K562 (cell line): ENCODE data around the gene FAM98C. TPM values are rescaled to one million over a fixed set of nuclear protein-coding genes. Genes with fewer than 3 reads are reported as not detected.
A peak's percentile ranks its signal among the peaks of the same experiment; 100 is the strongest.

ENCODE experiments used
- AFF4 ChIP-seq: sonication (generic); formaldehyde crosslinking; IDR thresholded peaks from 2 replicates; pipeline ENCODE4 v1.8.0; 2023; ENCODE audit warnings: mild to moderate bottlenecking, missing genetic modification reagents
- BCLAF1 ChIP-seq, 2 experiments: fragments of 450-650 bp in 1 of 2; IDR thresholded peaks; 2 replicates each; pipeline ENCODE4 v1.6.1; 2011 to 2017; ENCODE audit warnings: low read depth in 2 of 2, antibody characterized with exemption in 1 of 2, borderline replicate concordance in 1 of 2, low read length in 1 of 2, mild to moderate bottlenecking in 1 of 2, mixed read lengths in 1 of 2; ENCODE audit not compliant: control insufficient read depth in 1 of 2
- CREM ChIP-seq: IDR thresholded peaks from 2 replicates; pipeline ENCODE4 v1.6.1; 2014; ENCODE audit warnings: antibody characterized with exemption, low read depth
- EP300 ChIP-seq: IDR thresholded peaks from 2 replicates; pipeline ENCODE4 v1.6.1; 2012; ENCODE audit warnings: low read length, improper control_type of control experiment
- MEIS2 ChIP-seq: fragments of 450-650 bp; IDR thresholded peaks from 2 replicates; pipeline ENCODE4 v1.6.1; 2014; ENCODE audit warnings: mild to moderate bottlenecking; ENCODE audit not compliant: partially characterized antibody
- SIN3A ChIP-seq, 2 experiments: fragments of 150-350 bp in 1 of 2; IDR thresholded peaks; 2 replicates each; pipeline ENCODE4 v1.6.1; 2011 to 2016; ENCODE audit warnings: borderline replicate concordance in 2 of 2, low read depth in 2 of 2, low read length in 2 of 2, mild to moderate bottlenecking in 2 of 2, moderate library complexity in 2 of 2; ENCODE audit not compliant: control insufficient read depth in 1 of 2
- ZBTB26 ChIP-seq: fragments of 450-650 bp; formaldehyde crosslinking; IDR thresholded peaks from 2 replicates; pipeline ENCODE4 v1.4.0; 2022; ENCODE audit warnings: missing genetic modification characterization
- polyA plus RNA-seq, 8 experiments: library from polyadenylated mRNA; depleted of rRNA in 4 of 8; stranded (reverse) in 5 of 8; unstranded in 3 of 8; fragments of >200 nt; fragmentation: Nextera tagmentation in 2 of 8; fragmentation: Illumina TruSeq in 1 of 8; extraction: Ambion mirVana in 2 of 8; extraction: Trizol in 1 of 8; gene quantifications; 2 replicates each; pipeline versions ENCODE4 v1.2.1 to v1.2.3, GENCODE V29; 2011 to 2014; ENCODE audit warnings: inconsistent platforms in 1 of 8, missing spikeins in 1 of 8
- total RNA-seq, 7 experiments: library from RNA; depleted of rRNA in 6 of 7; stranded (reverse); fragments of >200 nt in 6 of 7; fragmentation: Illumina TruSeq in 2 of 7; extraction: Trizol in 2 of 7; gene quantifications; 2 replicates each; pipeline versions ENCODE4 v1.2.1 to v1.2.3, GENCODE V29; 2011 to 2021; ENCODE audit warnings: low replicate concordance in 1 of 7

Gene FAM98C
- total and polyA plus RNA-seq, 9 of the 15 experiments (the other 6 are each of a cell fraction or from before 2014, with no cell fraction given), result 1.7 to 43.8 (median 13.7) TPM

- TF ChIP-seq BCLAF1 (IDR thresholded peaks at IDR 0.05; ENCODE audit: borderline replicate concordance in 1 of 2, control insufficient read depth in 1 of 2, low read depth in 2 of 2, low read length in 1 of 2), result 0 out of 4 replicates have a peak, but pooled peaks of 1 of the 2 experiments have one; percentile 34
- TF ChIP-seq ZBTB26, result no peak
- TF ChIP-seq SIN3A (IDR thresholded peaks at IDR 0.05; ENCODE audit: borderline replicate concordance in 2 of 2, control insufficient read depth in 1 of 2, low read depth in 2 of 2, low read length in 2 of 2), result 0 out of 4 replicates have a peak, but pooled peaks have one; percentile 36 to 40
- no peak for TF ChIP-seq MEIS2
- TF ChIP-seq AFF4 (CRISPR knock-in tag), result no peak
- peak; percentile 82 for TF ChIP-seq CREM
- TF ChIP-seq EP300, result 0 out of 2 replicates have a peak, but pooled peaks have one; percentile 3
Observed at GRCh38 chr19:38417544-38418506, 14.9 kb downstream of the FAM98C start (continued).
